Astrocyte (in vitro differentiated cells and primary cell): ENCODE results near the gene DGKB. TPM values are rescaled to one million over a fixed set of nuclear protein-coding genes. Genes with fewer than 3 reads are reported as not detected.

Experiments used
- DNase-seq: peaks from one replicate; pipeline ENCODE4 v3.0.0-alpha.2; 2010; ENCODE audit warnings: low read depth
- FAIRE-seq: peaks from 2 replicates; lab custom pipeline; 2011; peaks lifted over from hg19 to GRCh38; lab: Jason Lieb, UNC
- H2AFZ ChIP-seq: 2 replicates; pipeline ENCODE4 v1.6.0; 2012; ENCODE audit warnings: low read depth, low read length, inconsistent platforms
- H3K27ac ChIP-seq: 2 replicates; pipeline ENCODE4 v1.5.1; 2011; ENCODE audit warnings: low read depth, low read length, inconsistent platforms
- H3K27me3 ChIP-seq: 2 replicates; pipeline ENCODE4 v1.6.0; 2011; ENCODE audit warnings: low read length, inconsistent platforms; ENCODE audit not compliant: insufficient read depth
- H3K36me3 ChIP-seq: 2 replicates; pipeline ENCODE4 v1.5.1; 2011; ENCODE audit warnings: low read length, inconsistent platforms; ENCODE audit not compliant: insufficient read depth
- H3K4me1 ChIP-seq: 2 replicates; pipeline ENCODE4 v1.5.1; 2011; ENCODE audit warnings: low read length, inconsistent platforms; ENCODE audit not compliant: insufficient read depth
- H3K4me2 ChIP-seq: 2 replicates; pipeline ENCODE4 v1.6.0; 2012; ENCODE audit warnings: low read length, inconsistent platforms
- H3K4me3 ChIP-seq: 2 replicates; pipeline ENCODE4 v1.5.1; 2011; ENCODE audit warnings: low read depth, mild to moderate bottlenecking, low read length, inconsistent platforms; ENCODE audit not compliant: insufficient read depth
- H3K79me2 ChIP-seq: 2 replicates; pipeline ENCODE4 v1.6.0; 2012; ENCODE audit warnings: mild to moderate bottlenecking, low read length, inconsistent platforms; ENCODE audit not compliant: insufficient read depth
- H3K9ac ChIP-seq: 2 replicates; pipeline ENCODE4 v1.6.0; 2012; ENCODE audit warnings: mild to moderate bottlenecking, low read length, inconsistent platforms
- H3K9me3 ChIP-seq: 2 replicates; pipeline ENCODE4 v1.5.1; 2012; ENCODE audit warnings: low read depth, mild to moderate bottlenecking, low read length, inconsistent platforms; ENCODE audit not compliant: insufficient read depth
- H4K20me1 ChIP-seq: 2 replicates; pipeline ENCODE4 v1.6.0; 2012; ENCODE audit warnings: low read length, inconsistent platforms; ENCODE audit not compliant: insufficient read depth
- H3K27ac Mint-ChIP-seq: one replicate; pipeline ENCODE4 v1.8.0; 2021; ENCODE audit warnings: mild to moderate bottlenecking, mixed read lengths; ENCODE audit not compliant: unreplicated experiment
- H3K27me3 Mint-ChIP-seq: one replicate; pipeline ENCODE4 v1.8.0; 2021; ENCODE audit warnings: low read depth, mixed read lengths; ENCODE audit not compliant: unreplicated experiment
- H3K36me3 Mint-ChIP-seq: one replicate; pipeline ENCODE4 v1.8.0; 2021; ENCODE audit warnings: low read depth, mixed read lengths; ENCODE audit not compliant: unreplicated experiment
- H3K4me1 Mint-ChIP-seq: one replicate; pipeline ENCODE4 v1.8.0; 2021; ENCODE audit warnings: low read depth, mixed read lengths; ENCODE audit not compliant: unreplicated experiment
- H3K4me3 Mint-ChIP-seq: one replicate; pipeline ENCODE4 v1.8.0; 2021; ENCODE audit warnings: mild to moderate bottlenecking, moderate library complexity, mixed read lengths; ENCODE audit not compliant: unreplicated experiment
- H3K9me3 Mint-ChIP-seq: one replicate; pipeline ENCODE4 v1.8.0; 2021; ENCODE audit warnings: mild to moderate bottlenecking, mixed read lengths; ENCODE audit not compliant: unreplicated experiment
- EZH2 ChIP-seq: IDR thresholded peaks from 2 replicates; pipeline ENCODE4 v1.6.1; 2012; ENCODE audit warnings: mild to moderate bottlenecking, low read length, inconsistent platforms; ENCODE audit not compliant: insufficient read depth
- total RNA-seq: library from RNA; stranded (reverse); gene quantifications from 2 replicates; pipeline ENCODE4 v1.2.1, GENCODE V29; 2021
- TF ChIP-seq, protein P1 (sequence below): IDR thresholded peaks from 2 replicates; pipeline ENCODE4 v1.5.1; 2011; ENCODE audit warnings: low read depth, mild to moderate bottlenecking, inconsistent platforms, low read length, moderate library complexity; ENCODE audit not compliant: insufficient read depth

The DGKB gene
- total RNA-seq, 1 donor from 2014 or later: 0.39 TPM

DNA sequence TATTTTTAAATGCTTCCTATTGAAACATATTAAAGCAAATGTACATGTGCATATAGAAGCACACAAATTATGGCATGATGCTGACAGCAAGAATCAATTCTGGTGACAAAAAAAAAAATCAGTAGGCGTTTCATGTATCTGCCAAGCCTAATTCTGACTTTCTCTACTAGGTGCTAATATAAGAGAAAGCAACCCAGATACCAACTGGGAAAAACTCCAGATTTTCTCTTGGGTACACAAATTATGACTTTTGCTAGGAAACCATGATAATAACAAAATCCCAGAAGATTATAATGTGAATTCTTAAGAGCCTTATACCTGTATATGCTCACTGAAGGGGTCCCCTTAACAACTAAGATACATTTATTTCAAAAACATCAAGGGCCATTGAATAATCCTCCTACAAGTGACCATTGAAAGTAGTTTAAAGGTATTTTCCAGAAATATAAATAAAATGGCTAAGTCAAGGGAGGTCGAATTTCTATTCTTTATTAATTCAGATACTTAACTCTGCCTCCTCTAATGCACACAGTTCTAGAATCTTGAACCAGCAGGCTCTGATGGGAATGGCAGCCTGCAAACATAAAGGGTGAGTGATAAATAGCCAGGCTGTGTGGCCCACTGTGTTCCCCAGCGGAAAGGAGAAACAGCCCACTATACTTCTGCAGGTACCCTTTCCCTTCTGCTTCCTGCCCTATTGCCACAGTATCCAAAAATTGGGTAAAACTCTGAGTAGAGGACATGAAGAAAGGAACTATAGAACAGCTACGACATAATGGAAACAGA lies 84.5 kb downstream of the DGKB start:
- no peaks in the 10 kb centered on the region for H3K36me3 ChIP-seq
- FAIRE-seq: no peak

DNA sequence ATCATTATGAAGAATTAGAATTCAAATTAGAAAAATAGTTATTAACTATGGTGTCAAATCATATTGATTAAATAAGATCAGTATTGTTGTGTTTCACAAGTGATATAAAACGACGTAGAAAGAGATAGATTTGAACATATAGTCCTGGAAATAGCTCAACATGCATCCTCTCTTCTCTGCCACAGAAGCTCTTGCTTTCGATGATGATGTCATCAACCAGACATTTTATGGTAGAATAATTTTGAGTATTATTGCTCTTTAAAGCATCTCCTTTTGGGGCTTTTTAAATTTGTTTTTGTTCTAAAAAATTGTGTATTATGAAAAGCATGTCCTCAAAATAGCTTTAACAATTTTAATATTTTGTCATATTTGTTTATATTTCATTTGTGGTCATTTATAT lies 95.0 kb downstream of the DGKB start:
- no peaks in the 10 kb centered on the region for H3K36me3 ChIP-seq
- TF ChIP-seq, protein P1, sequence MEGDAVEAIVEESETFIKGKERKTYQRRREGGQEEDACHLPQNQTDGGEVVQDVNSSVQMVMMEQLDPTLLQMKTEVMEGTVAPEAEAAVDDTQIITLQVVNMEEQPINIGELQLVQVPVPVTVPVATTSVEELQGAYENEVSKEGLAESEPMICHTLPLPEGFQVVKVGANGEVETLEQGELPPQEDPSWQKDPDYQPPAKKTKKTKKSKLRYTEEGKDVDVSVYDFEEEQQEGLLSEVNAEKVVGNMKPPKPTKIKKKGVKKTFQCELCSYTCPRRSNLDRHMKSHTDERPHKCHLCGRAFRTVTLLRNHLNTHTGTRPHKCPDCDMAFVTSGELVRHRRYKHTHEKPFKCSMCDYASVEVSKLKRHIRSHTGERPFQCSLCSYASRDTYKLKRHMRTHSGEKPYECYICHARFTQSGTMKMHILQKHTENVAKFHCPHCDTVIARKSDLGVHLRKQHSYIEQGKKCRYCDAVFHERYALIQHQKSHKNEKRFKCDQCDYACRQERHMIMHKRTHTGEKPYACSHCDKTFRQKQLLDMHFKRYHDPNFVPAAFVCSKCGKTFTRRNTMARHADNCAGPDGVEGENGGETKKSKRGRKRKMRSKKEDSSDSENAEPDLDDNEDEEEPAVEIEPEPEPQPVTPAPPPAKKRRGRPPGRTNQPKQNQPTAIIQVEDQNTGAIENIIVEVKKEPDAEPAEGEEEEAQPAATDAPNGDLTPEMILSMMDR: no peak
- TF ChIP-seq EZH2: no peak
- H3K27ac Mint-ChIP-seq: peak overlapping the region; percentile 96
- H3K4me2 ChIP-seq: no peak overlapping the region
- no peaks in the 10 kb centered on the region for H3K79me2 ChIP-seq
- H3K9ac ChIP-seq: no peak overlapping the region
- no peaks in the 10 kb centered on the region for H3K27me3 Mint-ChIP-seq
- no peaks in the 10 kb centered on the region for H3K4me1 ChIP-seq
- H3K27ac ChIP-seq: no peak overlapping the region
- no peaks in the 10 kb centered on the region for H3K9me3 ChIP-seq
- peak overlapping the region; percentile 47 for H3K4me3 Mint-ChIP-seq
- H4K20me1 ChIP-seq: no peaks in the 10 kb centered on the region
- H3K4me3 ChIP-seq: no peak overlapping the region
- H3K27me3 ChIP-seq: no peaks in the 10 kb centered on the region
- peaks cover 9% of the 10 kb centered on the region for H3K4me1 Mint-ChIP-seq
- no peaks in the 10 kb centered on the region for H3K36me3 Mint-ChIP-seq
- no peaks in the 10 kb centered on the region for H3K9me3 Mint-ChIP-seq
- DNase-seq (no peak), FAIRE-seq (no peak)
- no peak overlapping the region for H2AFZ ChIP-seq

More for the DNA sequence above, 84.5 kb downstream of the DGKB start:
- TF ChIP-seq, protein P1: no peak
- no peak for TF ChIP-seq EZH2
- Mint-ChIP-seq H3K27ac (no peak overlapping the region), H3K9me3 (no peaks in the 10 kb centered on the region), H3K4me3 (no peak overlapping the region), H3K4me1 (peaks cover 7% of the 10 kb centered on the region), H3K36me3 (no peaks in the 10 kb centered on the region), H3K27me3 (no peaks in the 10 kb centered on the region)
- no peak for DNase-seq
- Histone ChIP-seq H3K4me2 (no peak overlapping the region), H3K9ac (no peak overlapping the region), H3K79me2 (no peaks in the 10 kb centered on the region), H3K4me1 (no peaks in the 10 kb centered on the region), H3K27ac (no peak overlapping the region), H4K20me1 (no peaks in the 10 kb centered on the region), H3K9me3 (no peaks in the 10 kb centered on the region), H2AFZ (no peak overlapping the region), H3K27me3 (no peaks in the 10 kb centered on the region), H3K4me3 (no peak overlapping the region)

DNA sequence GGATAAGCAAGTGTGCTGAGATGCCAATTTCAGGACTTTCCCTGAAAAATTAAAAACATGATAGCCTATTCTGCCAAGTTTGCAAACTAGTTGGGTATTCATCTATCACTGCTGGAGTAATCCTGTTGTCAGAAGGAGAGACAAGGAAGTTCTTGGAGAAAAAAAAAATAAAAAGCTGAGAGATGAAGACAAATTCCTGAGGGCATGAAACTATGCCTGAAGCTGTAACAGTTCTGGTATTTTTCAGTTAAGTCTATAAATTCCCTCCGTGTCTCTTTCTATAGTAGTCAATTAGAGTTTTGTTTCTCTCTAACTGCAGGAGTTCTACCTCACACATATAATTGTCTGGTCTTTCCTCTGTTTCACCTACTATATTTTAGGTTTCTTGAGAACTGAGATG lies 95.7 kb downstream of the DGKB start:
- Mint-ChIP-seq H3K4me3 (peak overlapping the region; percentile 43), H3K27ac (peak overlapping the region; percentile 91), H3K9me3 (no peaks in the 10 kb centered on the region), H3K4me1 (peaks cover 9% of the 10 kb centered on the region), H3K36me3 (no peaks in the 10 kb centered on the region), H3K27me3 (no peaks in the 10 kb centered on the region)
- H3K4me3 ChIP-seq: no peak overlapping the region
- H3K4me2 ChIP-seq: no peak overlapping the region
- DNase-seq (peak; percentile 29), FAIRE-seq (no peak)
- no peaks in the 10 kb centered on the region for H3K9me3 ChIP-seq
- H3K27ac ChIP-seq: no peak overlapping the region
- no peaks in the 10 kb centered on the region for H3K27me3 ChIP-seq
- no peak overlapping the region for H3K9ac ChIP-seq
- no peaks in the 10 kb centered on the region for H3K36me3 ChIP-seq
- peak overlapping the region; percentile 19 for H2AFZ ChIP-seq
- no peaks in the 10 kb centered on the region for H3K4me1 ChIP-seq
- no peaks in the 10 kb centered on the region for H3K79me2 ChIP-seq
- no peaks in the 10 kb centered on the region for H4K20me1 ChIP-seq
- TF ChIP-seq, protein P1: no peak
- no peak for TF ChIP-seq EZH2
